HepG2 (cell line): ENCODE results near the gene TMEM239. TPM values are rescaled to one million over a fixed set of nuclear protein-coding genes. Genes with fewer than 3 reads are reported as not detected.

Source experiments
- ATAC-seq: fragments of 200-7000 bp; cut with Tn5 transposase; 3 replicates; pipeline ENCODE4 v1.9.1; 2020; ENCODE audit warnings: mild to moderate bottlenecking, moderate library complexity
- BruUV-seq: library from RNA; stranded (reverse); fragments of 400-500 nt; replicated peaks from 2 replicates; lab custom pipeline; 2021; lab: Mats Ljungman, UMichigan
- CTCF ChIA-PET: fragments of 300-600 bp; formaldehyde crosslinking; extraction: SDS; loops from one replicate; lab custom pipeline; 2021; ENCODE audit warnings: low total read pairs, inconsistent platforms, low intra/inter-chr PET ratio; lab: Yijun Ruan, JAX
- POLR2A ChIA-PET: fragments of 350-600 bp; sonication (Branson Sonifier 250); formaldehyde crosslinking; loops from one replicate; lab custom pipeline; 2020; ENCODE audit warnings: antibody characterized with exemption, inconsistent platforms; lab: Yijun Ruan, JAX
- DNase-seq: peaks from one replicate; pipeline ENCODE4 v3.0.0-alpha.2; 2015; ENCODE audit warnings: low spot score
- FAIRE-seq: peaks from 3 replicates; lab custom pipeline; 2011; peaks lifted over from hg19 to GRCh38; lab: Jason Lieb, UNC
- H2AFZ ChIP-seq: one replicate; pipeline ENCODE4 v1.6.1; 2011; ENCODE audit warnings: low read length, inconsistent platforms
- H3K27ac ChIP-seq: fragments of 300-600 bp; 3 replicates; pipeline ENCODE4 v1.8.0; 2011; ENCODE audit warnings: mixed run types, mild to moderate bottlenecking, mixed read lengths, low read length, inconsistent platforms; ENCODE audit not compliant: insufficient read depth; ENCODE audit errors: extremely low read length
- H3K27me3 ChIP-seq, 2 experiments: fragments of 200-600 bp in 1 of 2; 2 replicates in 1 of 2; 3 replicates in 1 of 2; pipeline versions ENCODE4 v1.6.0 to v1.8.0; 2011; ENCODE audit warnings: low read length in 2 of 2, mild to moderate bottlenecking in 2 of 2, moderate library complexity in 2 of 2, inconsistent platforms in 1 of 2; ENCODE audit not compliant: insufficient read depth in 2 of 2, control insufficient read depth in 1 of 2
- H3K36me3 ChIP-seq, 2 experiments: fragments of 200-600 bp in 1 of 2; replicated peaks in 1 of 2; 2 replicates in 1 of 2; 3 replicates in 1 of 2; pipeline versions ENCODE4 v1.5.1 to v1.8.0; 2011; ENCODE audit warnings: low read length in 2 of 2, inconsistent platforms in 1 of 2; ENCODE audit not compliant: insufficient read depth in 2 of 2, control insufficient read depth in 1 of 2
- H3K4me1 ChIP-seq: 2 replicates; pipeline ENCODE4 v1.5.1; 2012; ENCODE audit warnings: low read length, inconsistent platforms; ENCODE audit not compliant: insufficient read depth
- H3K4me2 ChIP-seq: 2 replicates; pipeline ENCODE4 v1.6.0; 2011; ENCODE audit warnings: low read depth, low read length, inconsistent platforms
- H3K4me3 ChIP-seq, 3 experiments: fragments of 200-600 bp in 1 of 3; sonication (generic), shearing (Covaris generic) in 1 of 3; replicated peaks in 1 of 3; 2 replicates each; pipeline ENCODE4 v1.5.1; 2011 to 2016; ENCODE audit warnings: low read length in 3 of 3, inconsistent platforms in 2 of 3, low read depth in 2 of 3, mild to moderate bottlenecking in 2 of 3, control low read depth in 1 of 3, mixed read lengths in 1 of 3; ENCODE audit not compliant: insufficient read depth in 1 of 3
- H3K79me2 ChIP-seq: one replicate; pipeline ENCODE4 v1.6.1; 2011; ENCODE audit warnings: low read length, inconsistent platforms; ENCODE audit not compliant: insufficient read depth
- H3K9ac ChIP-seq: 2 replicates; pipeline ENCODE4 v1.6.0; 2011; ENCODE audit warnings: mild to moderate bottlenecking, low read depth, low read length, inconsistent platforms; ENCODE audit not compliant: insufficient read depth
- H3K9me3 ChIP-seq: 2 replicates; pipeline ENCODE4 v1.5.1; 2012; ENCODE audit warnings: mild to moderate bottlenecking, low read length
- H4K20me1 ChIP-seq: 2 replicates; pipeline ENCODE4 v1.6.0; 2011; ENCODE audit warnings: inconsistent platforms, mild to moderate bottlenecking, low read length, moderate library complexity; ENCODE audit not compliant: insufficient read depth
- DZIP1 ChIP-seq: sonication (generic); formaldehyde crosslinking; IDR thresholded peaks from 2 replicates; pipeline ENCODE4 v1.5.0; 2020; ENCODE audit warnings: mild to moderate bottlenecking, missing genetic modification reagents
- EP300 ChIP-seq, 3 experiments: sonication (generic) in 1 of 3; formaldehyde crosslinking in 1 of 3; IDR thresholded peaks; 2 replicates each; pipeline versions ENCODE4 v1.5.1 to v1.6.1; 2011 to 2020; ENCODE audit warnings: low read depth in 2 of 3, low read length in 2 of 3, borderline replicate concordance in 1 of 3, improper control_type of control experiment in 1 of 3, mild to moderate bottlenecking in 1 of 3, missing genetic modification reagents in 1 of 3, moderate library complexity in 1 of 3
- FOXM1 ChIP-seq: sonication (generic); formaldehyde crosslinking; IDR thresholded peaks from 2 replicates; pipeline ENCODE4 v1.5.0; 2020; ENCODE audit warnings: missing genetic modification reagents
- JUND ChIP-seq: sonication (generic); formaldehyde crosslinking; IDR thresholded peaks from 2 replicates; pipeline ENCODE4 v1.8.0; 2022; ENCODE audit warnings: mild to moderate bottlenecking, missing genetic modification reagents
- KLF11 ChIP-seq: IDR thresholded peaks from 2 replicates; pipeline ENCODE4 v1.6.1; 2016; ENCODE audit warnings: missing compliant biosample characterization
- MYPOP ChIP-seq: sonication (generic); formaldehyde crosslinking; IDR thresholded peaks from 2 replicates; pipeline ENCODE4 v1.8.1; 2023; ENCODE audit warnings: mild to moderate bottlenecking, moderate library complexity, missing genetic modification reagents
- RBM39 ChIP-seq: fragments of 200-400 bp; formaldehyde crosslinking; IDR thresholded peaks from one replicate; pipeline ENCODE4 v1.6.1; 2018; ENCODE audit warnings: antibody characterized with exemption, mild to moderate bottlenecking, low read depth, low read length; ENCODE audit not compliant: poor library complexity, severe bottlenecking
- REL ChIP-seq: sonication (generic); formaldehyde crosslinking; conservative IDR thresholded peaks from 2 replicates; pipeline ENCODE4 v1.8.0; 2022; ENCODE audit warnings: mild to moderate bottlenecking, missing genetic modification reagents, moderate library complexity
- SIX1 ChIP-seq: sonication (generic); formaldehyde crosslinking; IDR thresholded peaks from 2 replicates; pipeline ENCODE4 v1.4.0; 2020; ENCODE audit warnings: missing genetic modification reagents, borderline replicate concordance
- SMARCE1 ChIP-seq: fragments of 450-650 bp; IDR thresholded peaks from 2 replicates; pipeline ENCODE4 v1.6.1; 2017; ENCODE audit warnings: borderline replicate concordance
- SOX5 ChIP-seq: IDR thresholded peaks from 2 replicates; pipeline ENCODE4 v1.6.1; 2016; ENCODE audit warnings: borderline replicate concordance
- ZNF414 ChIP-seq: sonication (generic); formaldehyde crosslinking; IDR thresholded peaks from 2 replicates; pipeline ENCODE4 v1.5.0; 2020; ENCODE audit warnings: missing genetic modification reagents
- ZNF609 ChIP-seq: sonication (generic); formaldehyde crosslinking; IDR thresholded peaks from 2 replicates; pipeline ENCODE4 v1.4.0; 2020; ENCODE audit warnings: mild to moderate bottlenecking, missing genetic modification reagents, borderline replicate concordance
- WGBS: methylation state at CpG from one replicate; pipeline ENCODE4 v1.1.6; 2017; ENCODE audit warnings: low lambda C conversion rate; 5-methylcytosine and 5-hydroxymethylcytosine counted together
- in situ Hi-C: cut with HindIII; loops from 2 replicates; pipeline ENCODE4 v1.10.0; 2017; ENCODE audit warnings: low pct_unique_long_range_greater_than_20kb; ENCODE audit not compliant: extremely low pct_ligation_motif_present
- intact Hi-C: fragments of 100-400 bp; cut with micrococcal nuclease; formaldehyde crosslinking; loops from one replicate; pipeline ENCODE4 v1.10.0; 2022; ENCODE audit not compliant: unreplicated experiment
- polyA plus RNA-seq, 8 experiments: library from polyadenylated mRNA; depleted of rRNA in 3 of 8; stranded (reverse) in 7 of 8; unstranded in 1 of 8; fragments of >200 nt; fragmentation: Illumina TruSeq in 4 of 8; extraction: Trizol in 4 of 8; gene quantifications; 2 replicates each; pipeline versions ENCODE4 v1.2.1 to v1.2.3, GENCODE V29; 2011 to 2016; ENCODE audit warnings: low read depth in 4 of 8, missing spikeins in 1 of 8, mixed read lengths in 1 of 8; ENCODE audit not compliant: insufficient read depth in 1 of 8
- total RNA-seq, 5 experiments: library from RNA; depleted of rRNA; stranded (reverse); fragments of >200 nt; fragmentation: Illumina TruSeq; extraction: Trizol; gene quantifications; 2 replicates each; pipeline ENCODE4 v1.2.3, GENCODE V29; 2016; ENCODE audit warnings: low read depth in 1 of 5

The TMEM239 gene
- total and polyA plus RNA-seq, 2 of the 13 experiments (the other 11 are each of a cell fraction or from before 2014, with no cell fraction given) = not detected

GRCh38 chr20:2849529-2849928 lies 33.4 kb downstream of the TMEM239 start:
- no peak for FAIRE-seq
- 87% methylated on average over 4 of the region's 4 CpGs for WGBS
- no TSS peak for BruUV-seq

More at GRCh38 chr20:2849529-2849928, 33.4 kb downstream of the TMEM239 start:
- Histone ChIP-seq H3K4me3 (no peak overlapping the region), H3K27ac (no peak overlapping the region), H3K4me2 (no peak overlapping the region), H3K9me3 (no peaks in the 10 kb centered on the region), H3K36me3 (no peaks in the 10 kb centered on the region), H3K9ac (no peak overlapping the region), H4K20me1 (no peaks in the 10 kb centered on the region), H3K27me3 (no peaks in the 10 kb centered on the region), H3K4me1 (no peaks in the 10 kb centered on the region), H3K79me2 (no peaks in the 10 kb centered on the region), H2AFZ (no peak overlapping the region)
- intact Hi-C loops = no loop called here
- DNase-seq = no peak
- CTCF ChIA-PET = no interaction called here
- TF ChIP-seq REL (CRISPR knock-in tag) = no peak
- no peak for TF ChIP-seq RBM39
- TF ChIP-seq JUND (CRISPR knock-in tag) = no peak
- no peak for TF ChIP-seq SIX1 (CRISPR knock-in tag)
- no peak for TF ChIP-seq DZIP1 (CRISPR knock-in tag)
- no peak for TF ChIP-seq ZNF414 (CRISPR knock-in tag)
- no peak for TF ChIP-seq SMARCE1
- no peak for TF ChIP-seq MYPOP (CRISPR knock-in tag)
- TF ChIP-seq SOX5 (CRISPR knock-in tag) = no peak
- no peak for TF ChIP-seq EP300 (IDR thresholded peaks at IDR 0.05; ENCODE audit: low read depth in 2 of 2, low read length in 2 of 2)
- TF ChIP-seq EP300 (CRISPR knock-in tag; IDR thresholded peaks at IDR 0.05; ENCODE audit: borderline replicate concordance) = no peak
- no peak for TF ChIP-seq KLF11 (CRISPR knock-in tag)
- TF ChIP-seq ZNF609 (CRISPR knock-in tag) = no peak
- no peak for TF ChIP-seq FOXM1 (CRISPR knock-in tag)
- POLR2A ChIA-PET = interaction anchor here (0.9 kb wide), 2 partner anchors 9 to 10 kb away, joined by 3 read pairs; partner anchors contain the start of genes PCED1A and VPS16
- in situ Hi-C loops = loop anchor here (10.0 kb wide), 1 partner anchor 95 kb away; no protein-coding TSS in a partner anchor
- no peak for ATAC-seq
